CD4-positive, alpha-beta T cell (primary cell): Measurements from ENCODE around the gene SLC19A1. TPM values are rescaled to one million over a fixed set of nuclear protein-coding genes. Genes with fewer than 3 reads are reported as not detected.

Experiments
- ATAC-seq: fragments of 200-7000 bp; cut with Tn5 transposase; one replicate; pipeline ENCODE4 v1.10.0; 2022; ENCODE audit warnings: mild to moderate bottlenecking; ENCODE audit not compliant: poor library complexity
- CTCF ChIA-PET: fragments of 350-600 bp; sonication (Branson Sonifier 250); formaldehyde crosslinking; loops from one replicate; lab custom pipeline; 2021; ENCODE audit warnings: antibody characterized with exemption, inconsistent platforms; lab: Charles Lee
- POLR2A ChIA-PET: fragments of 350-600 bp; sonication (Branson Sonifier 250); formaldehyde crosslinking; loops from one replicate; lab custom pipeline; 2021; ENCODE audit warnings: antibody characterized with exemption, inconsistent platforms; lab: Charles Lee
- DNase-seq, 14 experiments: peaks; one replicate each; pipeline ENCODE4 v3.0.0-alpha.2; 2013 to 2020; ENCODE audit warnings: mixed read lengths in 2 of 14
- H3K27ac ChIP-seq, 2 donors: one replicate each; pipeline versions ENCODE4 v1.5.1 to v1.7.0; 2013; ENCODE audit warnings: low read length in 2 of 2, low read depth in 1 of 2, mild to moderate bottlenecking in 1 of 2
- H3K27me3 ChIP-seq, 2 experiments: 1 replicate in 1 of 2; 2 replicates in 1 of 2; pipeline versions ENCODE4 v1.6.1 to v1.7.0; 2013; ENCODE audit warnings: low read length in 2 of 2, control low read depth in 1 of 2, mild to moderate bottlenecking in 1 of 2, moderate library complexity in 1 of 2; ENCODE audit not compliant: insufficient read depth in 2 of 2, control insufficient read depth in 1 of 2
- H3K36me3 ChIP-seq: one replicate; pipeline ENCODE4 v1.6.1; 2013; ENCODE audit warnings: low read length, control low read depth; ENCODE audit not compliant: insufficient read depth
- H3K4me1 ChIP-seq: one replicate; pipeline ENCODE4 v1.6.1; 2013; ENCODE audit warnings: low read length, control low read depth; ENCODE audit not compliant: insufficient read depth
- H3K4me3 ChIP-seq: one replicate; pipeline ENCODE4 v1.5.1; 2013; ENCODE audit warnings: mild to moderate bottlenecking, low read length, moderate library complexity
- H3K9me3 ChIP-seq, 2 experiments: 1 replicate in 1 of 2; 2 replicates in 1 of 2; pipeline versions ENCODE4 v1.6.1 to v1.7.0; 2013; ENCODE audit warnings: low read length in 2 of 2, mild to moderate bottlenecking in 2 of 2, control low read depth in 1 of 2, moderate library complexity in 1 of 2; ENCODE audit not compliant: control insufficient read depth in 1 of 2, insufficient read depth in 1 of 2
- H3K27ac Mint-ChIP-seq: one replicate; pipeline ENCODE4 v1.8.0; 2020; ENCODE audit warnings: mixed read lengths
- H3K27me3 Mint-ChIP-seq: one replicate; pipeline ENCODE4 v1.8.0; 2021; ENCODE audit warnings: mixed read lengths
- H3K36me3 Mint-ChIP-seq: one replicate; pipeline ENCODE4 v1.8.0; 2021; ENCODE audit warnings: low read depth, mixed read lengths
- H3K4me1 Mint-ChIP-seq: one replicate; pipeline ENCODE4 v1.8.0; 2021; ENCODE audit warnings: low read depth, mixed read lengths
- H3K4me3 Mint-ChIP-seq: one replicate; pipeline ENCODE4 v1.8.0; 2020; ENCODE audit warnings: mild to moderate bottlenecking, mixed read lengths
- H3K9me3 Mint-ChIP-seq: one replicate; pipeline ENCODE4 v1.8.0; 2020; ENCODE audit warnings: mixed read lengths
- intact Hi-C, 2 experiments: fragments of 100-400 bp; cut with DNase I in 1 of 2; cut with micrococcal nuclease in 1 of 2; formaldehyde crosslinking; loops; one replicate each; pipeline versions ENCODE4 v1.15.1 to v1.9.0; 2023 to 2025; cut with DNase I, micrococcal nuclease
- total RNA-seq, 174 experiments: library from RNA in 2 of 174; stranded (reverse) in 2 of 174; gene quantifications; one replicate each; pipeline ENCODE4 v1.2.3 and lab custom pipeline; 2021 to 2026
- TF ChIP-seq, protein P1 (sequence below): fragments of 200-600 bp; IDR thresholded peaks from one replicate; pipeline ENCODE4 v1.8.0; 2022; ENCODE audit warnings: antibody characterized with exemption, mild to moderate bottlenecking

The SLC19A1 gene
- total RNA-seq, 2 experiments from 2014 or later = 11.5 to 12.0 TPM

DNA sequence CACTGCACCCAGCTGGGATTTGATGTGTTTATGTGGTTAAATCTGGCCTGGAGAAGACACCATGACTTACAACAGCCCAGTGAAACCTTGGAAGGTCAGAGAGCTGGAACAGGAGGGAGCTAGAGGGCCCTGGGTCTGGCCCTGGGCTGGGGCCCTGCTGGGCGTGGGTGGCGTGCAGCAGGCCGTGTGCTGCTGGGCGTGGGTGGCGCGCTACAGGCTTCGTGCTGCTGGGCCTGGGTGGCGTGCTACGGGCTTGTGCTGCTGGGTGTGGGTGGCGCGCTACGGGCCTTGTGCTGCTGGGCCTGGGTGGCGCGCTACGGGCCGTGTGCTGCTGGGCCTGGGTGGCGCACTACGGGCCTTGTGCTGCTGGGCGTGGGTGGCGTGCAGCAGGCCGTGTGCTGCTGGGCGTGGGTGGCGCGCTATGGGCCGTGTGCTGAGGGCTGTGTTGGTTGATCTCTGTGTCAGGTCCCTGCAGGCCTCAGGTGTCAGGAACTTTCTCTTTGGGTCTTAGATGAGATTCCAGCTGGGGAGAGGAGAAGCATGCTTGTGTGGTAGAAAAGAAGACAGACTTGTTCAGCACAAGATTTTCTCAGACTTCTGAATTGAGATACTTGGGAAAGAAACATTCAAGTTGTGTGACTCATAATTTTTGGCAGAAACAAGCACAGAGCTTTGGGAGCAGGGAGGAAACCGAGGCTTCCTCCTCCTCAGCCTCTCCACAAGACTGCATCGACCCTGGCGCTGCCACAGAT lies 71.3 kb downstream of the SLC19A1 start:
- Mint-ChIP-seq H3K4me1 (peaks cover 10% of the 10 kb centered on the region), H3K4me3 (no peak overlapping the region), H3K27ac (no peak overlapping the region), H3K27me3 (no peaks in the 10 kb centered on the region), H3K9me3 (no peaks in the 10 kb centered on the region), H3K36me3 (no peaks in the 10 kb centered on the region)
- Histone ChIP-seq H3K4me3 (no peak overlapping the region), H3K36me3 (no peaks in the 10 kb centered on the region), H3K4me1 (peaks cover 33% of the 10 kb centered on the region), H3K9me3 (no peaks in the 10 kb centered on the region), H3K27me3 (no peaks in the 10 kb centered on the region), H3K27ac (peak overlapping the region; percentile 23 to 30)
- ATAC-seq = peak; percentile 17
- DNase-seq = peak in 13 of 14 experiments; percentile 27 to 84 (median 52)
- ChIA-PET POLR2A (no interaction called here), CTCF (interaction anchor here (1.1 kb wide), 1 partner anchor 9 kb away, joined by 4 read pairs; no protein-coding TSS in a partner anchor)
- TF ChIP-seq, protein P1, sequence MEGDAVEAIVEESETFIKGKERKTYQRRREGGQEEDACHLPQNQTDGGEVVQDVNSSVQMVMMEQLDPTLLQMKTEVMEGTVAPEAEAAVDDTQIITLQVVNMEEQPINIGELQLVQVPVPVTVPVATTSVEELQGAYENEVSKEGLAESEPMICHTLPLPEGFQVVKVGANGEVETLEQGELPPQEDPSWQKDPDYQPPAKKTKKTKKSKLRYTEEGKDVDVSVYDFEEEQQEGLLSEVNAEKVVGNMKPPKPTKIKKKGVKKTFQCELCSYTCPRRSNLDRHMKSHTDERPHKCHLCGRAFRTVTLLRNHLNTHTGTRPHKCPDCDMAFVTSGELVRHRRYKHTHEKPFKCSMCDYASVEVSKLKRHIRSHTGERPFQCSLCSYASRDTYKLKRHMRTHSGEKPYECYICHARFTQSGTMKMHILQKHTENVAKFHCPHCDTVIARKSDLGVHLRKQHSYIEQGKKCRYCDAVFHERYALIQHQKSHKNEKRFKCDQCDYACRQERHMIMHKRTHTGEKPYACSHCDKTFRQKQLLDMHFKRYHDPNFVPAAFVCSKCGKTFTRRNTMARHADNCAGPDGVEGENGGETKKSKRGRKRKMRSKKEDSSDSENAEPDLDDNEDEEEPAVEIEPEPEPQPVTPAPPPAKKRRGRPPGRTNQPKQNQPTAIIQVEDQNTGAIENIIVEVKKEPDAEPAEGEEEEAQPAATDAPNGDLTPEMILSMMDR = no peak
- intact Hi-C loops = no loop called here

DNA sequence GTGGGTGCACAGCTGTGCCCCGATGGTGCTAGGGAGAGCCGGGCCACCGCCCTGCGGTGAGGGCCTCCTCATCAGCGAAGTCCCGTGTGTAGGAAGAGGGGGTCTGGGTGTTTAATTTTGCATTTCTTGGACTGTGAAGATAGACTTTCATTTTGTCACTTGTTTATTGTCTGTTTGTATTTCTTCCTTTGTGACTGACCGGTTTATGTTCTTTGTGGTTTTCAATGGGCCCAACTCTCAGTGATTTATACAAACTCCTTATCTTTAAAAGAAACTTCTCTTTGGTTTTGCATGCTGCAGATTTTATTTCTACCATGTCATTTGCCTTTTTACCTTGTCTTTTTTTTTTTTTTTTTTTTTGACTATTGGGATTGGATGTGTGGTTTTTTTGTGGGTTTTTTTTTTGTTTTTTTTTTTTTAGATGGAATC lies 72.1 kb downstream of the SLC19A1 start:
- TF ChIP-seq, protein P1 = no peak
- Mint-ChIP-seq H3K4me1 (peaks cover 10% of the 10 kb centered on the region), H3K27me3 (peaks cover under 1% of the 10 kb centered on the region), H3K36me3 (no peaks in the 10 kb centered on the region), H3K9me3 (no peaks in the 10 kb centered on the region), H3K4me3 (no peak overlapping the region), H3K27ac (peak overlapping the region; percentile 5)
- no peak for ATAC-seq
- no peak for DNase-seq
- H3K9me3 ChIP-seq = no peaks in the 10 kb centered on the region
- H3K36me3 ChIP-seq = no peaks in the 10 kb centered on the region
- intact Hi-C loops = no loop called here
- no peak overlapping the region for H3K4me3 ChIP-seq
- H3K4me1 ChIP-seq = peaks cover 33% of the 10 kb centered on the region
- no peak overlapping the region for H3K27ac ChIP-seq
- ChIA-PET CTCF (interaction anchor here (1.1 kb wide), 1 partner anchor 10 kb away, joined by 4 read pairs; no protein-coding TSS in a partner anchor), POLR2A (interaction anchor here (0.9 kb wide), 1 partner anchor 13 kb away, joined by 3 read pairs; no protein-coding TSS in a partner anchor)
- H3K27me3 ChIP-seq = no peaks in the 10 kb centered on the region

DNA sequence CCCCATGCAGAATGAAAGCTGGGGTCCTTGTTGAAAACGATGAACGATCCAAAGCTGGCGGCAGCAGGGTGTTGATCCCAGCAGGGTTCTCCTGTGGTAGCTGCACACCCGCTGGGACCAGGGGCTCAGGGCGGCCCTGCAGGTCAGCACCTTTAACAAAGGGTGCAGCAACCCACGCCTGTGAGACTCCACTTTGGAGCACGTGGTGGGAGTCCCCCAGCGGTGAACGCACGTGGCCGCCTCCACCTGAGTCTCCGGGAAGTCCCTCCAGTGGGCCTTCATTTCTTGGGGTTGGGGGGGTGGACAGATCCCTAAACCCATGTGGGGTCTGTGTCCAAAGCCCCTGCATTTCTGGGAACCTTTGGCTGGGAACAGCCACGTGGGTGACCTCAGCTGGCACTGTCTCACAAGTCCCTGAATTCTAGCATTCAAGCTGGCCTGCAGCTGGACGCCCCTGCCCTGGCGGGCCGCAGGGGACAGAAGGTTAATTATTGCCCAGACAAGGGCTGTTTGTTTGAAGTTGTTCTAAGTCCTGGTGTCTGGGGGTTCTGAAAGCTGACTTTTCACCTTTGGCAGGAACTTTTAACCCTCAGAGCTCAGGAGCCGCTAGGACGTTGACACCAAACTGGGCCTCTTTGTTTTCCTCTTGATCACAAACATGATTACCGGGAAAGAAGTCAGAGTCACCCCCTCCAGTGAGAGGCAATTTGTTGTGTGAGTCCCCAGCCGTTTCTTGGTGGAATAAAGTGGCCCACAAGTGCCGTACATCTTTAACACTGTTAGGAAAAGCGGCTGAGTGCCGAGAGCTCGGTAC lies 72.8 kb downstream of the SLC19A1 start:
- Mint-ChIP-seq H3K4me1 (peaks cover 10% of the 10 kb centered on the region), H3K27me3 (peaks cover 7% of the 10 kb centered on the region), H3K9me3 (no peaks in the 10 kb centered on the region), H3K4me3 (no peak overlapping the region), H3K27ac (peak overlapping the region; percentile 5), H3K36me3 (no peaks in the 10 kb centered on the region)
- TF ChIP-seq, protein P1 = no peak
- ChIA-PET POLR2A (interaction anchor here (0.9 to 1.2 kb wide), 2 partner anchors 11 to 14 kb away, joined by 3 to 4 read pairs; no protein-coding TSS in a partner anchor), CTCF (no interaction called here)
- DNase-seq = no peak
- intact Hi-C loops = no loop called here
- Histone ChIP-seq H3K4me1 (peaks cover 33% of the 10 kb centered on the region), H3K27ac (no peak overlapping the region), H3K4me3 (no peak overlapping the region), H3K27me3 (no peaks in the 10 kb centered on the region), H3K36me3 (no peaks in the 10 kb centered on the region), H3K9me3 (no peaks in the 10 kb centered on the region)
- ATAC-seq = no peak
